Neural crest cell (in vitro differentiated cells): ENCODE measurements around the gene RASSF4. TPM values are rescaled to one million over a fixed set of nuclear protein-coding genes. Genes with fewer than 3 reads are reported as not detected.

Experiments
- DNase-seq: peaks from one replicate; pipeline ENCODE4 v3.0.0; 2021; ENCODE audit warnings: low read depth, mixed read lengths, low spot score
- H3K27ac Mint-ChIP-seq: one replicate; pipeline ENCODE4 v1.8.0; 2021; ENCODE audit warnings: mild to moderate bottlenecking, mixed read lengths; ENCODE audit not compliant: unreplicated experiment
- H3K27me3 Mint-ChIP-seq: 2 replicates; pipeline ENCODE4 v1.8.0; 2021; ENCODE audit warnings: low read depth, mild to moderate bottlenecking, mixed read lengths
- H3K36me3 Mint-ChIP-seq: 2 replicates; pipeline ENCODE4 v1.8.0; 2021; ENCODE audit warnings: low read depth, mild to moderate bottlenecking, mixed read lengths
- H3K4me1 Mint-ChIP-seq: 2 replicates; pipeline ENCODE4 v1.8.0; 2021; ENCODE audit warnings: mixed read lengths
- H3K4me3 Mint-ChIP-seq: one replicate; pipeline ENCODE4 v1.8.0; 2021; ENCODE audit warnings: mild to moderate bottlenecking, mixed read lengths
- H3K9me3 Mint-ChIP-seq: 2 replicates; pipeline ENCODE4 v1.8.0; 2021; ENCODE audit warnings: mixed read lengths
- CTCF ChIP-seq: fragments of 200-600 bp; sonication (generic); conservative IDR thresholded peaks from 2 replicates; pipeline ENCODE4 v1.5.0; 2021; ENCODE audit warnings: antibody characterized with exemption, mild to moderate bottlenecking
- total RNA-seq: library from RNA; stranded (reverse); gene quantifications from 2 replicates; pipeline ENCODE4 v1.2.1, GENCODE V29; 2021

RASSF4 gene
- total RNA-seq, 1 donor from 2014 or later = 18.6 TPM

DNA sequence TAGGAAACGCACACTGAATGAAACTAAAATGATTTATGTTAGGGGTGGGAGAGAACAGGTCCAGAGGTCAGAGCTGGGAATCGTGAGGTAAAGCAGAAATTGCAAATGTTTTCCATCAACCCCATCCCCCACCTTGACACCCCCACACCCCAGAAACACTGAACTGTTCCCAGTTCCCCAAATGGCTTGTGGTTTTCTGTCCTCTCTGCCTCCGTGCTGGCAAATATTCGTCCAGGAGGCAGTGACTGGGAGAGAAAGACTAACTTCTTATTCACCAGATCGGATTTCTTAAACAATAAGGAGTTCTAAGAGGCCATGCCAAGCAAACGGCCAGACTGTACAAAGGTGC, 730 bp upstream of the RASSF4 start:
- Mint-ChIP-seq H3K9me3 (no peaks in the 10 kb centered on the region), H3K27me3 (no peaks in the 10 kb centered on the region), H3K27ac (peak overlapping the region; percentile 69), H3K36me3 (peaks cover 4% of the 10 kb centered on the region), H3K4me3 (peak overlapping the region; percentile 92), H3K4me1 (peaks cover 76% of the 10 kb centered on the region)
- no peak for TF ChIP-seq CTCF
- DNase-seq = no peak

DNA sequence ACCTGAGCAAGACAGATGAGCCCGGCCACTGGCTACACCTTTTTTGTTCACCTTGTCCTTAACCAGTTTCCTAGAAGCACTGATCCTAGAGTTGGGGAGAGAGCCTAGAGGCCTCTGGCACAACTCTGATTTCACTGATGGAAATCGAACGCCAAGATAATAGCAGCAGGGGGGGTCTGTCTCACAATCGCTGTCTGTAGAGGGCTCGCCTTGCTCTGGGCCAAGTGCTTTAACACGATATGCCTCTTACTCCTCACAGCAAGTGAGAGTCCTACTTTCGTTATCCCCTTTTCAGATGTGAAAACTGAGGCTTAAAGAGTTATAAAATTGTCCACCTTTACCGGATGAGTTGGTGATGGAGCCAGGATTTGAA, 472 bp downstream of the RASSF4 start:
- H3K36me3 Mint-ChIP-seq = peaks cover 4% of the 10 kb centered on the region
- peaks cover 77% of the 10 kb centered on the region for H3K4me1 Mint-ChIP-seq
- no peaks in the 10 kb centered on the region for H3K9me3 Mint-ChIP-seq
- DNase-seq = no peak
- H3K27me3 Mint-ChIP-seq = no peaks in the 10 kb centered on the region
- no peak for TF ChIP-seq CTCF
- peak overlapping the region; percentile 84 for H3K4me3 Mint-ChIP-seq
- H3K27ac Mint-ChIP-seq = no peak overlapping the region

GRCh38 chr10:44960482-44961229, 1.1 kb downstream of the RASSF4 start:
- no peaks in the 10 kb centered on the region for H3K27me3 Mint-ChIP-seq
- no peak for TF ChIP-seq CTCF
- DNase-seq = no peak
- H3K4me1 Mint-ChIP-seq = peaks cover 80% of the 10 kb centered on the region
- no peaks in the 10 kb centered on the region for H3K9me3 Mint-ChIP-seq
- peak overlapping the region; percentile 84 for H3K4me3 Mint-ChIP-seq
- H3K36me3 Mint-ChIP-seq = peaks cover 4% of the 10 kb centered on the region
- no peak overlapping the region for H3K27ac Mint-ChIP-seq

DNA sequence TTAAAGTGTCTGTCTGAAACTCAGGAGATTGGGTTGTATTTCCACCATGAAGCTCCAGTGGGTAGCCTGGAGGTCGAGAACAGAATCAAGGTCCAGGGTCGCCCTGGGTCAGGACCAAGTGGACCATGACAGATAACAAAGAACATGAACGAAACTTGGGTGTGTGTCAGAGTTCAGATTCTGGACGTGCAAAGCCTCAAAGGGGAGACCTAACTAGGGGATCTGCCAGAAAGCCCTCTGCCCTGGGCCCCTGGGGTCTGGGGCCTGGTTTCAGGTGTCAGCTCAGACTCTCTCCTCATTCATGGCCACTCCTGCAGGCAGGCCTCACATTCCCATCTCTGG, 1.6 kb downstream of the RASSF4 start:
- Mint-ChIP-seq H3K4me3 (peak overlapping the region; percentile 84), H3K36me3 (peaks cover 1% of the 10 kb centered on the region), H3K9me3 (no peaks in the 10 kb centered on the region), H3K4me1 (peaks cover 82% of the 10 kb centered on the region), H3K27me3 (no peaks in the 10 kb centered on the region), H3K27ac (no peak overlapping the region)
- no peak for DNase-seq
- TF ChIP-seq CTCF = no peak

GRCh38 chr10:44961931-44962750, 2.5 kb downstream of the RASSF4 start:
- DNase-seq = no peak

More at GRCh38 chr10:44961931-44962750, 2.5 kb downstream of the RASSF4 start:
- Mint-ChIP-seq H3K36me3 (no peaks in the 10 kb centered on the region), H3K4me3 (peak overlapping the region; percentile 73), H3K27ac (peak overlapping the region; percentile 99), H3K9me3 (no peaks in the 10 kb centered on the region), H3K27me3 (no peaks in the 10 kb centered on the region), H3K4me1 (peaks cover 87% of the 10 kb centered on the region)
- TF ChIP-seq CTCF = no peak
